ENCODE data around the gene ZNF225. TPM values are rescaled to one million over a fixed set of nuclear protein-coding genes. Genes with fewer than 3 reads are reported as not detected.
"Not testable (repeated sequence)": the region's sequence is repeated elsewhere in the genome, so short reads cannot be mapped to it uniquely, and the experiment has no call there.

Gene ZNF225
- total and polyA plus RNA-seq, 11 donors = 1.3 to 6.2 (median 3.1) TPM

- Histone ChIP-seq H3K4me1 (peaks cover 0 to 24% (median 18%) of the 10 kb centered on the region in 12 donors), H3K9me3 (peaks cover 0 to 50% (median 36%) of the 10 kb centered on the region in 12 donors), H3K27me3 (no peaks in the 10 kb centered on the region), H3K36me3 (peaks cover 0 to 31% (median 21%) of the 10 kb centered on the region in 9 donors), H3K4me3 (peak overlapping the region; percentile 43 to 86 (median 72)), H3K27ac (peak overlapping the region in 3 of 12 donors; percentile 16 to 83 (median 74))
- 12 to 17% (median 12%) methylated on average over 17 of the region's 17 CpGs for WGBS, 4 donors
- DNase-seq (peak in 1 of 5 donors; percentile 52), ATAC-seq (peak in 2 of 4 donors; percentile 29 to 50)
- intact Hi-C loops (cut with DNase I) = loop anchor here in 8 of 10 donors (2.0 to 10.0 kb wide), 10 partner anchors 17 to 127 kb away; partner anchors contain the start of genes ZNF226 (in 6 of the 8), ZNF224 (in 3 of the 8), ZNF227 (in 3 of the 8) and ZNF155 (in 1 of the 8)
- no peak for TF ChIP-seq CTCF (IDR thresholded peaks at IDR 0.05)
- TF ChIP-seq POLR2A (IDR thresholded peaks at IDR 0.05) = no peak
Measured at GRCh38 chr19:44111910-44112463, 1.2 kb upstream of the ZNF225 start.

GRCh38 chr19:44112802-44113137, 429 bp upstream of the ZNF225 start:
- Histone ChIP-seq H3K4me3 (peak overlapping the region; percentile 43 to 86 (median 72)), H3K27ac (peak overlapping the region in 10 of 12 donors; percentile 22 to 83 (median 64)), H3K27me3 (no peaks in the 10 kb centered on the region), H3K36me3 (peaks cover 0 to 31% (median 21%) of the 10 kb centered on the region in 9 donors), H3K4me1 (peaks cover 0 to 24% (median 18%) of the 10 kb centered on the region in 12 donors), H3K9me3 (peaks cover 0 to 42% (median 29%) of the 10 kb centered on the region in 12 donors)
- DNase-seq (no peak), ATAC-seq (peak in 1 of 4 donors; percentile 2)
- intact Hi-C loops (cut with DNase I) = loop anchor here in 8 of 10 donors (1.0 to 10.0 kb wide), 15 partner anchors 18 to 193 kb away; partner anchors contain the start of genes ZNF226 (in 6 of the 8), ZNF224 (in 5 of the 8), ZNF227 (in 3 of the 8) and ZNF234 (in 2 of the 8)
- TF ChIP-seq POLR2A (IDR thresholded peaks at IDR 0.05) = no peak
- TF ChIP-seq CTCF (IDR thresholded peaks at IDR 0.05) = no peak
- WGBS, 4 donors = 0% methylated on average over 10 to 11 of the region's 11 CpGs

GRCh38 chr19:44113784-44114390, 688 bp downstream of the ZNF225 start:
- peak in 1 of 5 donors; percentile 8 for DNase-seq
- Histone ChIP-seq H3K4me3 (peak overlapping the region; percentile 43 to 86 (median 72)), H3K9me3 (peaks cover 0 to 31% (median 17%) of the 10 kb centered on the region in 12 donors), H3K27me3 (no peaks in the 10 kb centered on the region), H3K27ac (peak overlapping the region in 11 of 12 donors; percentile 53 to 84 (median 74)), H3K36me3 (peaks cover 0 to 34% (median 28%) of the 10 kb centered on the region in 9 donors), H3K4me1 (peaks cover 0 to 24% (median 18%) of the 10 kb centered on the region in 12 donors)
- WGBS, 4 donors = 3 to 4% (median 4%) methylated on average over 17 to 18 of the region's 18 CpGs
- ATAC-seq = no peak
- TF ChIP-seq CTCF (IDR thresholded peaks at IDR 0.05) (no peak), POLR2A (IDR thresholded peaks at IDR 0.05) (no peak)
- intact Hi-C loops (cut with DNase I) = loop anchor here in 8 of 10 donors (1.0 to 10.0 kb wide), 15 partner anchors 19 to 191 kb away; partner anchors contain the start of genes ZNF226 (in 6 of the 8), ZNF224 (in 5 of the 8), ZNF227 (in 3 of the 8) and ZNF234 (in 2 of the 8)

- peaks cover 0 to 99% (median 89%) of the 10 kb centered on the region in 9 donors for H3K36me3 ChIP-seq
- WGBS, 4 donors = 94 to 99% (median 95%) methylated on average over 4 of the region's 4 CpGs
- ATAC-seq; H3K27me3 ChIP-seq; intact Hi-C loops (cut with DNase I); DNase-seq; H3K4me1 ChIP-seq; H3K27ac ChIP-seq; H3K4me3 ChIP-seq: not testable (repeated sequence)
- H3K9me3 ChIP-seq = peaks cover 0 to 61% (median 17%) of the 10 kb centered on the region in 12 donors
Measured at GRCh38 chr19:44121162-44121561, 8.0 kb downstream of the ZNF225 start.

Measured in heart left ventricle (tissue), 16 donors.